Breast epithelium (tissue), 4 donors: ENCODE results near the gene DOC2B. TPM values are rescaled to one million over a fixed set of nuclear protein-coding genes. Genes with fewer than 3 reads are reported as not detected.

Experiments
- DNase-seq, 2 donors: peaks; one replicate each; pipeline ENCODE4 v3.0.0-alpha.2; 2019; ENCODE audit warnings: low spot score in 2 of 2
- H3K27ac ChIP-seq, 2 donors: fragments of 200-600 bp; sonication (generic) in 1 of 2; one replicate each; pipeline ENCODE4 v1.5.1; 2016 to 2019; ENCODE audit warnings: mild to moderate bottlenecking in 1 of 2
- H3K27me3 ChIP-seq, 2 donors: fragments of 200-600 bp; sonication (generic) in 1 of 2; one replicate each; pipeline versions ENCODE4 v1.5.1 to v1.6.0; 2017 to 2019; ENCODE audit warnings: control low read depth in 1 of 2, mild to moderate bottlenecking in 1 of 2
- H3K36me3 ChIP-seq: fragments of 200-600 bp; one replicate; pipeline ENCODE4 v1.5.1; 2019
- H3K4me1 ChIP-seq, 2 donors: fragments of 200-600 bp; sonication (generic); one replicate each; pipeline ENCODE4 v1.5.1; 2016 to 2019; ENCODE audit warnings: control low read depth in 1 of 2
- H3K4me3 ChIP-seq, 3 donors: fragments of 200-600 bp; sonication (generic); 1 replicate in 2 of 3; 2 replicates in 1 of 3; pipeline ENCODE4 v1.5.1; 2016 to 2019; ENCODE audit warnings: mild to moderate bottlenecking in 3 of 3, moderate library complexity in 2 of 3
- H3K9me3 ChIP-seq, 2 donors: fragments of 200-600 bp; sonication (generic) in 1 of 2; one replicate each; pipeline ENCODE4 v1.5.1; 2016 to 2019; ENCODE audit warnings: control low read depth in 1 of 2
- CTCF ChIP-seq, 3 donors: fragments of 450-650 bp; IDR thresholded peaks; one replicate each; pipeline ENCODE4 v1.5.1; 2016 to 2017; ENCODE audit warnings: antibody characterized with exemption in 3 of 3, mild to moderate bottlenecking in 3 of 3, moderate library complexity in 3 of 3
- POLR2A ChIP-seq: fragments of 450-650 bp; IDR thresholded peaks from one replicate; pipeline ENCODE4 v1.6.1; 2016; ENCODE audit warnings: antibody characterized with exemption, mild to moderate bottlenecking, moderate library complexity
- POLR2AphosphoS5 ChIP-seq, 3 donors: sonication (generic); formaldehyde crosslinking; IDR thresholded peaks; one replicate each; pipeline ENCODE4 v1.6.1; 2017; ENCODE audit warnings: antibody characterized with exemption in 3 of 3
- intact Hi-C: fragments of 100-400 bp; cut with DNase I; formaldehyde crosslinking; loops from one replicate; pipeline ENCODE4 v1.15.1; 2023; ENCODE audit warnings: low total_unique reads
- total RNA-seq, 3 donors: library from RNA; depleted of rRNA; stranded (reverse); fragments of >200 nt; gene quantifications; one replicate each; pipeline ENCODE4 v1.1.0, GENCODE V29; 2016

The DOC2B gene
- total RNA-seq, 3 donors from 2014 or later, result 5.9 to 22.9 (median 6.7) TPM

GRCh38 chr17:189444-189843 lies 8.0 kb upstream of the DOC2B start:
- DNase-seq, result no peak
- Histone ChIP-seq H3K36me3 (no peaks in the 10 kb centered on the region), H3K4me3 (no peak overlapping the region), H3K27ac (no peak overlapping the region), H3K27me3 (no peaks in the 10 kb centered on the region), H3K4me1 (no peaks in the 10 kb centered on the region), H3K9me3 (no peaks in the 10 kb centered on the region)
- TF ChIP-seq POLR2A (no peak), POLR2AphosphoS5 (IDR thresholded peaks at IDR 0.05) (no peak)
- intact Hi-C loops, result no loop called here

DNA sequence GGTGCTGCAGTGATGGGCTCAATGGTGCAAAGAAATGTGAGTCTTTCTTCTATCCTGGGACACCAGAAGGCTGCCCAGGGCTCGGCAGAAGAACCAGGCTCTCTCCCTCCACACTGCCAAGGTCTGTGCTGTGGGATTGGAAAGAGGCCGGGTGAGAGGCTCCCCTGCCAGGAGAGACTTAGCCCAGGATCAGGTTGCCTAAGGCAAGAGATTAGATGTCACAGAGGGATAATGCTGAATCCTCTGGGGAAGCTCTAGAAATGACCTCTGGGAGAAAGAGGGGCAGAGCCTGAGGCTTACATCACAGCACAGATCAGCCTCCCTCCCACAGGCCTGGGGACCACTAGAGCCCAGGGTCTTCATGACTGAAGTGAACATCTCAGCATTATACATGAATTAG lies 5.7 kb upstream of the DOC2B start:
- Histone ChIP-seq H3K9me3 (no peaks in the 10 kb centered on the region), H3K4me1 (no peaks in the 10 kb centered on the region), H3K4me3 (no peak overlapping the region), H3K36me3 (no peaks in the 10 kb centered on the region), H3K27me3 (no peaks in the 10 kb centered on the region), H3K27ac (no peak overlapping the region)
- intact Hi-C loops, result no loop called here
- DNase-seq, result no peak
- TF ChIP-seq CTCF (IDR thresholded peaks at IDR 0.05) (no peak), POLR2A (no peak), POLR2AphosphoS5 (IDR thresholded peaks at IDR 0.05) (no peak)

- Histone ChIP-seq H3K27ac (peak overlapping the region in 1 of 2 donors; percentile 43), H3K4me3 (no peak overlapping the region), H3K9me3 (no peaks in the 10 kb centered on the region), H3K36me3 (no peaks in the 10 kb centered on the region), H3K4me1 (no peaks in the 10 kb centered on the region), H3K27me3 (peaks cover 3 to 5% of the 10 kb centered on the region in 2 donors)
- intact Hi-C loops, result loop anchor here (2.0 kb wide), 1 partner anchor 23 kb away; no protein-coding TSS in a partner anchor
- TF ChIP-seq POLR2AphosphoS5 (IDR thresholded peaks at IDR 0.05), result no peak
- TF ChIP-seq POLR2A, result no peak
- TF ChIP-seq CTCF (IDR thresholded peaks at IDR 0.05), result no peak
- no peak for DNase-seq
Observed at GRCh38 chr17:185445-186138, 4.1 kb upstream of the DOC2B start.

GRCh38 chr17:183021-183420 lies 1.6 kb upstream of the DOC2B start:
- no peak overlapping the region for H3K4me3 ChIP-seq
- no peak for DNase-seq
- intact Hi-C loops, result no loop called here
- H3K36me3 ChIP-seq, result no peaks in the 10 kb centered on the region
- peak overlapping the region in 1 of 2 donors; percentile 50 for H3K27ac ChIP-seq
- no peaks in the 10 kb centered on the region for H3K4me1 ChIP-seq
- TF ChIP-seq CTCF (IDR thresholded peaks at IDR 0.05) (no peak), POLR2A (no peak), POLR2AphosphoS5 (IDR thresholded peaks at IDR 0.05) (no peak)
- peaks cover 8 to 17% of the 10 kb centered on the region in 2 donors for H3K27me3 ChIP-seq
- no peaks in the 10 kb centered on the region for H3K9me3 ChIP-seq

DNA sequence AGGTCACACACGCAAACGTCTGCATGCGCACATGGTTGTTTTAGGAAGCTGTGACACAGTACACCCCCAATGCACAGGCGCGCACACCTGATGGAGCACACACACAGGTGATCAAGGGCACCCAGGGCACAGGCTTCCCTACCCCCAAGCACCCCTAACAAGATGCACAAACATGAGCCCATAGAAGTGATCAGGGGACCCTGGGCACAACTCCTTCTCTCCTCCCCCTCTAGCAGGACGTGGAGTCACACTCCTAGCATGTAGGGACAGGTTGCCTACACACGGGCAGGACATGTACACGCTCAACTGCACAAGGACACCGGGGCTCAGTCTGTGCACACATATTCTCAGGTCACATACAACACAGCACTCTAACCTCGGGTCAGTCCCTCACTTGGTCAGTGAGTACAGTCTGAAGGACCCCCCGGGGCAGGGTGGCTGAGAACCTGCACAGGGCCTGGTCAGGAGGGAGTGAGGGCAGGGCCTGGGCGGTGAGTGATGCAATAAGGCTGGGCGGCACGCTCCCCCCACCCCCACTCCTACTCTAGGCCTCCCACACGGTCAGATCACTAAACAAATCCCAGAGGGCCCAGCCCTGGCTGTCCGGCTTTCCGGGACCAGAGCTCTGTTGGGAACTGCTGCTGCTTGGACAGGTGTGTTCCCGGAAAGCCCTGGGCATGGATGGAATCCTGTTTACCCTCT lies 751 bp upstream of the DOC2B start:
- intact Hi-C loops, result no loop called here
- Histone ChIP-seq H3K36me3 (no peaks in the 10 kb centered on the region), H3K27ac (peak overlapping the region in 1 of 2 donors; percentile 50), H3K27me3 (peaks cover 8 to 17% of the 10 kb centered on the region in 2 donors), H3K9me3 (no peaks in the 10 kb centered on the region), H3K4me3 (peak overlapping the region; percentile 31 to 73 (median 51)), H3K4me1 (no peaks in the 10 kb centered on the region)
- TF ChIP-seq CTCF (IDR thresholded peaks at IDR 0.05) (no peak), POLR2A (no peak), POLR2AphosphoS5 (IDR thresholded peaks at IDR 0.05) (no peak)
- peak; percentile 25 to 74 for DNase-seq
